Measurements from ENCODE around the gene KIAA1755. TPM values are rescaled to one million over a fixed set of nuclear protein-coding genes. Genes with fewer than 3 reads are reported as not detected.

Gene KIAA1755
- total RNA-seq, 1 experiment from 2014 or later = not detected

GRCh38 chr20:38172408-38172807 lies 88.1 kb downstream of the KIAA1755 start:
- TF ChIP-seq EZH2 (IDR thresholded peaks at IDR 0.05; ENCODE audit: borderline replicate concordance, low read depth, low read length, poor library complexity, severe bottlenecking) (no peak), CTCF (conservative IDR thresholded peaks at IDR 0.05; ENCODE audit: low read depth, low read length) (no peak)
- Histone ChIP-seq H3K27ac (ENCODE audit: low read depth, low read length, poor library complexity, severe bottlenecking) (no peak overlapping the region), H3K27me3 (replicated peaks; ENCODE audit: insufficient read depth, low read depth, low read length, poor library complexity) (no peaks in the 10 kb centered on the region), H3K36me3 (ENCODE audit: insufficient read depth, low read length, poor library complexity, severe bottlenecking) (no peaks in the 10 kb centered on the region), H3K4me1 (ENCODE audit: insufficient read depth, low read length, poor library complexity, severe bottlenecking) (no peaks in the 10 kb centered on the region), H3K4me3 (ENCODE audit: low read depth, low read length, poor library complexity, severe bottlenecking) (no peak overlapping the region), H3K9me3 (ENCODE audit: low read depth, low read length, poor library complexity, severe bottlenecking) (no peaks in the 10 kb centered on the region)
- POLR2A ChIA-PET (ENCODE audit: low non-redundant PET) = no interaction called here
- intact Hi-C loops (cut with micrococcal nuclease; ENCODE audit: unreplicated experiment) = no loop called here
- CTCF ChIA-PET = no interaction called here
- DNase-seq (ENCODE audit: low spot score) = no peak
- BruUV-seq (replicated peaks) = no TSS peak

- intact Hi-C loops (cut with micrococcal nuclease; ENCODE audit: unreplicated experiment) = no loop called here
- no peaks in the 10 kb centered on the region for H3K4me1 ChIP-seq (ENCODE audit: insufficient read depth, low read length, poor library complexity, severe bottlenecking)
- no peak overlapping the region for H3K27ac ChIP-seq (ENCODE audit: low read depth, low read length, poor library complexity, severe bottlenecking)
Observed at GRCh38 chr20:38171675-38172043, 88.9 kb downstream of the KIAA1755 start.

GRCh38 chr20:38170826-38171674 lies 89.5 kb downstream of the KIAA1755 start:
- ChIA-PET POLR2A (ENCODE audit: low non-redundant PET) (no interaction called here), CTCF (no interaction called here)
- Histone ChIP-seq H3K36me3 (ENCODE audit: insufficient read depth, low read length, poor library complexity, severe bottlenecking) (no peaks in the 10 kb centered on the region), H3K4me1 (ENCODE audit: insufficient read depth, low read length, poor library complexity, severe bottlenecking) (no peaks in the 10 kb centered on the region), H3K27me3 (replicated peaks; ENCODE audit: insufficient read depth, low read depth, low read length, poor library complexity) (no peaks in the 10 kb centered on the region), H3K4me3 (ENCODE audit: low read depth, low read length, poor library complexity, severe bottlenecking) (no peak overlapping the region), H3K9me3 (ENCODE audit: low read depth, low read length, poor library complexity, severe bottlenecking) (no peaks in the 10 kb centered on the region), H3K27ac (ENCODE audit: low read depth, low read length, poor library complexity, severe bottlenecking) (no peak overlapping the region)
- intact Hi-C loops (cut with micrococcal nuclease; ENCODE audit: unreplicated experiment) = no loop called here
- BruUV-seq (replicated peaks) = no TSS peak
- no peak for DNase-seq (ENCODE audit: low spot score)
- TF ChIP-seq CTCF (conservative IDR thresholded peaks at IDR 0.05; ENCODE audit: low read depth, low read length) = no peak
- no peak for TF ChIP-seq EZH2 (IDR thresholded peaks at IDR 0.05; ENCODE audit: borderline replicate concordance, low read depth, low read length, poor library complexity, severe bottlenecking)

More at GRCh38 chr20:38171675-38172043, 88.9 kb downstream of the KIAA1755 start:
- POLR2A ChIA-PET (ENCODE audit: low non-redundant PET) = no interaction called here
- no peaks in the 10 kb centered on the region for H3K27me3 ChIP-seq (replicated peaks; ENCODE audit: insufficient read depth, low read depth, low read length, poor library complexity)
- CTCF ChIA-PET = no interaction called here
- no peaks in the 10 kb centered on the region for H3K9me3 ChIP-seq (ENCODE audit: low read depth, low read length, poor library complexity, severe bottlenecking)
- H3K4me3 ChIP-seq (ENCODE audit: low read depth, low read length, poor library complexity, severe bottlenecking) = no peak overlapping the region
- no peak for DNase-seq (ENCODE audit: low spot score)
- no peak for TF ChIP-seq CTCF (conservative IDR thresholded peaks at IDR 0.05; ENCODE audit: low read depth, low read length)
- BruUV-seq (replicated peaks) = no TSS peak
- H3K36me3 ChIP-seq (ENCODE audit: insufficient read depth, low read length, poor library complexity, severe bottlenecking) = no peaks in the 10 kb centered on the region
